Thymus (tissue), 11 donors: Measurements from ENCODE around the gene CD4. TPM values are rescaled to one million over a fixed set of nuclear protein-coding genes. Genes with fewer than 3 reads are reported as not detected.

Source experiments
- DNase-seq, 9 donors: peaks; one replicate each; pipeline ENCODE4 v3.0.0-alpha.2; 2013; ENCODE audit warnings: low spot score in 9 of 9, low read depth in 6 of 9, missing footprints in 1 of 9
- H3K27ac ChIP-seq, 2 donors: one replicate each; pipeline ENCODE4 v1.5.1; 2013; ENCODE audit warnings: control low read depth in 1 of 2, low read depth in 1 of 2, low read length in 1 of 2, mild to moderate bottlenecking in 1 of 2, moderate library complexity in 1 of 2
- H3K27me3 ChIP-seq, 2 donors: one replicate each; pipeline ENCODE4 v1.5.1; 2013; ENCODE audit warnings: low read length in 1 of 2; ENCODE audit not compliant: control insufficient read depth in 2 of 2, insufficient read depth in 1 of 2
- H3K36me3 ChIP-seq, 2 donors: one replicate each; pipeline ENCODE4 v1.5.1; 2013; ENCODE audit warnings: low read length in 1 of 2, mild to moderate bottlenecking in 1 of 2, moderate library complexity in 1 of 2; ENCODE audit not compliant: control insufficient read depth in 2 of 2, insufficient read depth in 2 of 2
- H3K4me1 ChIP-seq, 2 donors: one replicate each; pipeline ENCODE4 v1.5.1; 2013; ENCODE audit warnings: low read length in 2 of 2; ENCODE audit not compliant: control insufficient read depth in 2 of 2, insufficient read depth in 2 of 2
- H3K4me3 ChIP-seq, 2 donors: one replicate each; pipeline ENCODE4 v1.5.1; 2013; ENCODE audit warnings: low read length in 2 of 2, control low read depth in 1 of 2, mild to moderate bottlenecking in 1 of 2
- H3K9me3 ChIP-seq, 2 donors: one replicate each; pipeline ENCODE4 v1.5.1; 2013; ENCODE audit warnings: low read length in 1 of 2, mild to moderate bottlenecking in 1 of 2; ENCODE audit not compliant: control insufficient read depth in 2 of 2, insufficient read depth in 1 of 2
- WGBS: extraction: QIAGEN DNeasy Blood & Tissue Kit; methylation state at CpG from one replicate; pipeline ENCODE4 v1.1.7; 2013; 5-methylcytosine and 5-hydroxymethylcytosine counted together
- polyA plus RNA-seq: library from polyadenylated mRNA; stranded (reverse); fragments of 200-250 nt; gene quantifications from one replicate; pipeline ENCODE4 v1.2.3, GENCODE V29; 2013
- total RNA-seq: library from RNA; stranded (reverse); fragments of 120-200 nt; gene quantifications from one replicate; pipeline ENCODE4 v1.2.4, GENCODE V29; 2013
- donor health status: healthy.

CD4 gene
- total and polyA plus RNA-seq, 2 donors: 50.9 to 91.9 TPM

- H3K9me3 ChIP-seq: no peaks in the 10 kb centered on the region
- peaks cover 54 to 66% of the 10 kb centered on the region in 2 donors for H3K36me3 ChIP-seq
- DNase-seq: no peak
- H3K27me3 ChIP-seq: no peaks in the 10 kb centered on the region
- WGBS: 83% methylated on average over 1 of the region's 1 CpG
- H3K4me1 ChIP-seq: peaks cover 0 to 11% of the 10 kb centered on the region in 2 donors
- H3K4me3 ChIP-seq: no peak overlapping the region
- H3K27ac ChIP-seq: peak overlapping the region in 1 of 2 donors; percentile 39
Observed at GRCh38 chr12:6810758-6811157, 21.4 kb downstream of the CD4 start.

GRCh38 chr12:6813363-6813762 is 24.0 kb downstream of the CD4 start:
- Histone ChIP-seq H3K4me3 (no peak overlapping the region), H3K27ac (no peak overlapping the region), H3K36me3 (peaks cover 68 to 77% of the 10 kb centered on the region in 2 donors), H3K4me1 (peaks cover 0 to 16% of the 10 kb centered on the region in 2 donors), H3K9me3 (peaks cover 0 to 3% of the 10 kb centered on the region in 2 donors), H3K27me3 (no peaks in the 10 kb centered on the region)
- WGBS: 91% methylated on average over 4 of the region's 4 CpGs
- DNase-seq: no peak

DNA sequence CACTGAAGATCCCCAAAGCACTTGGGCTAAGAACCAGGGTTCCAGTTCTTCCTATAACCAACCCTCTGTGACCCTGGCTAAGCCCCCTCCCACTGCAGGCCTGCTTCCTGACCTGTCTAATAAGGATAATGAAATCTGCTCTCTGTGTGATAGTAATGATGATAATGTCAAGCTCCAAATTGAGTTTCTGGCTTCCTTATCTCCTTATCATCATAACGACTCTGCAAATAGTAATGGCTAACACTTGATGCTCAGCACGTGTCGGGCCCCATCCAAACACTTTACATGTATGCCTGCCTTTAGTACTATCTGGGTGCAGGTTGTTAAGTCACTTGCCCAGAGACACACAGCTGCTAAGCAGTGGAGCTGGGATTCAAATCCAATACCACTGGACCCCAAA is 27.3 kb downstream of the CD4 start:
- WGBS: 89% methylated on average over 3 of the region's 3 CpGs
- no peak for DNase-seq

DNA sequence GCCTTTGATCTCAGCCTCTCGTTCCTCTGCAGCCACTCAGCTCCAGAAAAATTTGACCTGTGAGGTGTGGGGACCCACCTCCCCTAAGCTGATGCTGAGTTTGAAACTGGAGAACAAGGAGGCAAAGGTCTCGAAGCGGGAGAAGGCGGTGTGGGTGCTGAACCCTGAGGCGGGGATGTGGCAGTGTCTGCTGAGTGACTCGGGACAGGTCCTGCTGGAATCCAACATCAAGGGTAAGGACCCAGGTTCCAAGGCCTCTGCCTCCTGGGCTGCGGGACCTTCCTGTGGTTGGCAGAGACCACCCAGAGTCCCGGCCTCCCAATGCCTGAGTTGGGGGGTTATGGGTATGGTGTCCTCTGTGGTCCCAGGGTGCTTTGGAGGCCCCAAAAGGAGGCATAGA is 27.8 kb downstream of the CD4 start:
- peaks cover 6 to 37% of the 10 kb centered on the region in 2 donors for H3K4me1 ChIP-seq
- H3K9me3 ChIP-seq: peaks cover 0 to 3% of the 10 kb centered on the region in 2 donors
- no peak for DNase-seq
- H3K27me3 ChIP-seq: peaks cover 0 to 10% of the 10 kb centered on the region in 2 donors
- WGBS: 96% methylated on average over 8 of the region's 8 CpGs
- H3K27ac ChIP-seq: no peak overlapping the region
- no peak overlapping the region for H3K4me3 ChIP-seq
- H3K36me3 ChIP-seq: peaks cover 66 to 81% of the 10 kb centered on the region in 2 donors

More for the DNA sequence above, 27.3 kb downstream of the CD4 start:
- Histone ChIP-seq H3K9me3 (peaks cover 0 to 3% of the 10 kb centered on the region in 2 donors), H3K4me3 (no peak overlapping the region), H3K36me3 (peaks cover 69 to 86% of the 10 kb centered on the region in 2 donors), H3K27ac (no peak overlapping the region), H3K27me3 (peaks cover 0 to 5% of the 10 kb centered on the region in 2 donors), H3K4me1 (peaks cover 4 to 32% of the 10 kb centered on the region in 2 donors)

DNA sequence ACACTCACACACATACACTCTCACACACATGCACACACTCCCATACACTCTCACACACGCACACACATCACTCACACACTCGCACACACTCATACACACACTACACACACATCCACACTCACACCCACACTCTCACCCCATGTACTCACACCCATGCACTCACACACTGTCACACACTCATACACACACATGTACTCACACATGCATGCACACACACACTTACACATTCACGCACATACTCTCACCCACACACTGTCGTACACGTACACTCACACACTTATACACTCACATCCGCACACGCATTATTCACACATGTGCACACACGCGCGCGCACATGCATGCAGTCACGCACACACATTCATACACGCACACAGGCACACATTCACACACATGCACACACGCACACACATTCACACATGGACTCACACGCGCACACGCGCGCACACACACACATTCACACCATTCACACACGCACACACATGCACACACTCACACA is 28.4 kb downstream of the CD4 start:
- Histone ChIP-seq H3K9me3 (peaks cover 0 to 3% of the 10 kb centered on the region in 2 donors), H3K4me3 (no peak overlapping the region), H3K27me3 (peaks cover 0 to 15% of the 10 kb centered on the region in 2 donors), H3K27ac (no peak overlapping the region), H3K4me1 (peaks cover 6 to 41% of the 10 kb centered on the region in 2 donors), H3K36me3 (peaks cover 62 to 77% of the 10 kb centered on the region in 2 donors)
- 95% methylated on average over 20 of the region's 20 CpGs for WGBS
- no peak for DNase-seq

- H3K36me3 ChIP-seq: peaks cover 61 to 73% of the 10 kb centered on the region in 2 donors
- WGBS: 96% methylated on average over 10 of the region's 10 CpGs
- no peak overlapping the region for H3K27ac ChIP-seq
- H3K9me3 ChIP-seq: peaks cover 0 to 3% of the 10 kb centered on the region in 2 donors
- no peak overlapping the region for H3K4me3 ChIP-seq
- peaks cover 6 to 43% of the 10 kb centered on the region in 2 donors for H3K4me1 ChIP-seq
- no peak for DNase-seq
- peaks cover 0 to 20% of the 10 kb centered on the region in 2 donors for H3K27me3 ChIP-seq
Observed at GRCh38 chr12:6818222-6818621, 28.9 kb downstream of the CD4 start.

DNA sequence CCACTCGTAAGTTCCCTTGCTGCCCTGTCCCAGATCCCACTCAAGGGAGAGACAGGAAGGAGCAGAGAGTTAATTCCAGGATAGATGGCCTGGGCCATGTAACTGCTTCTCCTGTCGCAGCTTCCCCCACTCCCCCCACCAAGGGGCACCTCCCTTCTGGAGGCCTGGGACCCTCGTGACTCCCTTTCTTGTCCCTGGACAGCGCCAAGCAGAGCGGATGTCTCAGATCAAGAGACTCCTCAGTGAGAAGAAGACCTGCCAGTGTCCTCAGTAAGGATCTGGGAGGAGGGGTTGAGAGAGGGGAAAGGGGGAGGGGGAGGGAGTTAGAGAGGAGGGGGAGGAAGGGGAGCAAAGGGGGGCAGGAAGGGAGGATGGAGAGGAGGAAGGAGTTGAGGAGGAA is 29.3 kb downstream of the CD4 start:
- H3K36me3 ChIP-seq: peaks cover 61 to 70% of the 10 kb centered on the region in 2 donors
- 97% methylated on average over 5 of the region's 5 CpGs for WGBS
- peaks cover 0 to 24% of the 10 kb centered on the region in 2 donors for H3K27me3 ChIP-seq
- no peak for DNase-seq
- no peak overlapping the region for H3K27ac ChIP-seq
- H3K4me1 ChIP-seq: peaks cover 6 to 43% of the 10 kb centered on the region in 2 donors
- peaks cover 0 to 3% of the 10 kb centered on the region in 2 donors for H3K9me3 ChIP-seq
- no peak overlapping the region for H3K4me3 ChIP-seq

GRCh38 chr12:6819106-6820030 is 30.0 kb downstream of the CD4 start:
- Histone ChIP-seq H3K4me3 (no peak overlapping the region), H3K9me3 (peaks cover 0 to 3% of the 10 kb centered on the region in 2 donors), H3K27me3 (peaks cover 0 to 31% of the 10 kb centered on the region in 2 donors), H3K27ac (no peak overlapping the region), H3K36me3 (peaks cover 55 to 63% of the 10 kb centered on the region in 2 donors), H3K4me1 (peaks cover 6 to 43% of the 10 kb centered on the region in 2 donors)
- WGBS: 96% methylated on average over 13 of the region's 13 CpGs
- DNase-seq: no peak

- H3K36me3 ChIP-seq: peaks cover 47 to 55% of the 10 kb centered on the region in 2 donors
- H3K4me3 ChIP-seq: no peak overlapping the region
- H3K27me3 ChIP-seq: peaks cover 0 to 38% of the 10 kb centered on the region in 2 donors
- DNase-seq: no peak
- peaks cover 6 to 45% of the 10 kb centered on the region in 2 donors for H3K4me1 ChIP-seq
- 98% methylated on average over 5 of the region's 5 CpGs for WGBS
- H3K9me3 ChIP-seq: peaks cover 0 to 3% of the 10 kb centered on the region in 2 donors
- no peak overlapping the region for H3K27ac ChIP-seq
Observed at GRCh38 chr12:6820166-6820565, 30.8 kb downstream of the CD4 start.
